Measurements from ENCODE around the gene PTCRA.

GRCh38 chr6:42952389-42952788 is 36.5 kb downstream of the PTCRA start:
- TF ChIP-seq POLR2A (IDR thresholded peaks at IDR 0.05; ENCODE audit: low read depth, low read length) (no peak), RAD21 (IDR thresholded peaks at IDR 0.05; ENCODE audit: low read length) (no peak), CTCF (conservative IDR thresholded peaks at IDR 0.05; ENCODE audit: low read depth, low read length) (no peak), USF2 (IDR thresholded peaks at IDR 0.05; ENCODE audit: low read depth, low read length) (no peak), BHLHE40 (IDR thresholded peaks at IDR 0.05; ENCODE audit: low read depth, low read length) (no peak), CHD1 (IDR thresholded peaks at IDR 0.05; ENCODE audit: low read depth, low read length) (no peak), FOS (IDR thresholded peaks at IDR 0.05; ENCODE audit: low read depth, low read length) (no peak), NFE2L2 (IDR thresholded peaks at IDR 0.05; ENCODE audit: low read depth, low read length) (no peak), MAFK (IDR thresholded peaks at IDR 0.05; ENCODE audit: low read depth, low read length) (no peak), SMC3 (IDR thresholded peaks at IDR 0.05; ENCODE audit: low read depth, low read length) (no peak), CEBPB (IDR thresholded peaks at IDR 0.05; ENCODE audit: low read depth, low read length) (no peak), RCOR1 (IDR thresholded peaks at IDR 0.05; ENCODE audit: insufficient replicate concordance, low read length) (no peak)
